Measurements from ENCODE around the gene LIME1. TPM values are rescaled to one million over a fixed set of nuclear protein-coding genes. Genes with fewer than 3 reads are reported as not detected.

Gene LIME1
- total and polyA plus RNA-seq, 9 of the 15 experiments (the other 6 are each of a cell fraction or from before 2014, with no cell fraction given), result 0.11 to 17.1 (median 2.8) TPM; not detected in 2

- in situ Hi-C loops (cut with MboI), result no loop called here
- Histone ChIP-seq H3K9ac (ENCODE audit: insufficient read depth in 1 of 2, low read depth in 2 of 2, low read length in 2 of 2) (no peak overlapping the region; a peak in 1 of 4 replicates), H4K20me1 (replicated peaks; ENCODE audit: control insufficient read depth, insufficient read depth, low read length) (no peaks in the 10 kb centered on the region), H3K27me3 (ENCODE audit: control insufficient read depth in 2 of 2, insufficient read depth in 2 of 2, low read length in 2 of 2) (no peaks in the 10 kb centered on the region), H3K9me3 (replicated peaks; ENCODE audit: control insufficient read depth, insufficient read depth, low read depth, low read length) (no peaks in the 10 kb centered on the region), H3K4me2 (ENCODE audit: insufficient read depth, low read length) (no peak overlapping the region), H3K9me1 (ENCODE audit: control insufficient read depth, insufficient read depth, low read length) (no peaks in the 10 kb centered on the region), H3K4me1 (replicated peaks in 1 of 2; ENCODE audit: control insufficient read depth in 2 of 2, insufficient read depth in 2 of 2, low read length in 2 of 2) (peaks cover 5 to 25% of the 10 kb centered on the region in 2 experiments; a peak in 4 of 5 replicates), H3K4me3 (no peak overlapping the region), H3K36me3 (ENCODE audit: control insufficient read depth, insufficient read depth, low read length) (no peaks in the 10 kb centered on the region), H3K79me2 (ENCODE audit: control insufficient read depth, insufficient read depth, low read length) (no peaks in the 10 kb centered on the region), H2AFZ (ENCODE audit: low read depth, low read length) (no peak overlapping the region), H3K27ac (ENCODE audit: extremely low read depth, low read depth, low read length) (no peak overlapping the region)
- intact Hi-C loops (cut with micrococcal nuclease), result loop anchor here (10.0 kb wide), 2 partner anchors 76 to 194 kb away; partner anchors contain the start of genes ARFRP1, SAMD10 and ZGPAT
- FAIRE-seq (no peak), ATAC-seq (no peak), DNase-seq (ENCODE audit: extremely low read depth in 1 of 4, low spot score in 3 of 4) (no peak)
- CTCF ChIA-PET (ENCODE audit: low intra/inter-chr PET ratio), result interaction anchor here (0.6 kb wide), 1 partner anchor 58 kb away, joined by 4 read pairs; no protein-coding TSS in a partner anchor
- BruUV-seq (replicated peaks), result no TSS peak
- WGBS (ENCODE audit: insufficient coverage, low coverage, missing lambda C conversion rate), result 61% methylated on average over 13 of the region's 14 CpGs
- POLR2A ChIA-PET, result no interaction called here
- TF ChIP-seq ZNF699 (CRISPR knock-in tag; IDR thresholded peaks at IDR 0.05; ENCODE audit: insufficient replicate concordance) (no peak), BMI1 (IDR thresholded peaks at IDR 0.05; ENCODE audit: low read length) (no peak), ZBTB8A (IDR thresholded peaks at IDR 0.05; ENCODE audit: partially characterized antibody) (no peak), ZNF780A (CRISPR knock-in tag; IDR thresholded peaks at IDR 0.05) (no peak), NBN (IDR thresholded peaks at IDR 0.05; ENCODE audit: low read depth) (no peak), ZNF175 (CRISPR knock-in tag; IDR thresholded peaks at IDR 0.05; ENCODE audit: low read depth) (no peak), NR1H2 (CRISPR knock-in tag; IDR thresholded peaks at IDR 0.05) (no peak), E4F1 (CRISPR knock-in tag; IDR thresholded peaks at IDR 0.05; ENCODE audit: borderline replicate concordance) (no peak), CHD2 (IDR thresholded peaks at IDR 0.05; ENCODE audit: low read depth, low read length) (no peak), NR2C1 (IDR thresholded peaks at IDR 0.05) (no peak), NR2C1 (tag; IDR thresholded peaks at IDR 0.05) (no peak), NR0B1 (IDR thresholded peaks at IDR 0.05; ENCODE audit: partially characterized antibody) (no peak), RFX7 (CRISPR knock-in tag; IDR thresholded peaks at IDR 0.05) (no peak), ATF7 (IDR thresholded peaks at IDR 0.05) (no peak), KDM2B (CRISPR knock-in tag; IDR thresholded peaks at IDR 0.05) (no peak), DPF2 (IDR thresholded peaks at IDR 0.05) (no peak), ZNF589 (CRISPR knock-in tag; IDR thresholded peaks at IDR 0.05; ENCODE audit: low read depth) (no peak), ZSCAN32 (CRISPR knock-in tag; IDR thresholded peaks at IDR 0.05) (no peak), CREBBP (IDR thresholded peaks at IDR 0.05; ENCODE audit: low read depth, low read length) (no peak), DLX4 (CRISPR knock-in tag; IDR thresholded peaks at IDR 0.05) (no peak)
Measured at GRCh38 chr20:63781181-63781580, 44.7 kb downstream of the LIME1 start.
